Measurements from ENCODE around the gene EXOC3L4.
A peak's percentile ranks its signal among the peaks of the same experiment; 100 is the strongest.

DNA sequence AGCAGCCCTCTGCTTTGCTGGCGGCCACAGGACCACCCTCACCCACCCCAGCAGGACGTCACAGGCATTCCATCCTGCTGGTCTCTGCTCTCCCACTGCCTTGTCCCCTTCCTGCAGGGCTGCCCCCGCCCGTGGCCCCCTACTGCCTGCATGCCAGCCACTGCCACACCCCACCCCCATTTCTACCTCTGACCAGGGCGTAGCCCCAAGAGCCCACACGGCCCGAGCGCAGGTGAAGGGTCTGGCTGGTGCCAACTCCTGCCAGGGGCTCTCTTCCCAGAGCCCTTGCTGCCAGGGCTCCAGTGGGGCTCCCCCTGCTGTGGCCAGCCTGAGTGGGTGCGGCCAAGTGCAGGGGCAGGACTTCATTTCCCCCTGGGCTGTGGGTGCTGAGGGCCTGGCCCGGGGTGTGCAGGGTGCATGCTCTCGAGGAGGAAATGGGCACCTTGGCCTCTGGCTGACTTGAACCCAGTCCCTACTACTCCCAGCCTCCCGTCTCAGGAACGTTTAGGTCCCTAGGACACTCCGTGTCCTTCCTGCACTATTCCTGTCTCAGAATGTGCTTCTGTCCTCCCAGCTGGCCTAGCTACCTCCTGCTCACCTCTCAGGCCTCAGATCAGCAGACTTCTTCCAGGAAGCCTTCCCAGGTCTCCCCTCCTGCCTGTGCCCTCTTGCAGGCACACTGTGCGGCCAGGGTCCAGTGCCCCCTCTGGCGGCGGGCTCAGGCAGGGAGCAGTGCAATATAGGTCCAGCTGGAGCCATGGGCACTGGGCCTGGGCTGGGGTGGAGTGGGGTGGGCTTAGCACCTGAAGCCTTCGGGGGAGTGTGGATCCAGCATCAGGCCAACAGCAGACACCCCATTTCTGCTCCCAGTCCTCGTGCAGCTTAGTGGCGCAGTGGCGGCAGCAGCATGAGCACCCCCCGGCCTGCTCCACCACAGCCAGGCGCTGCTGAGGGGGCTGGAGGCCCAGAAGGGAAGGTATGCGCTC, 9.1 kb upstream of the EXOC3L4 start:
- TF ChIP-seq, protein P1, sequence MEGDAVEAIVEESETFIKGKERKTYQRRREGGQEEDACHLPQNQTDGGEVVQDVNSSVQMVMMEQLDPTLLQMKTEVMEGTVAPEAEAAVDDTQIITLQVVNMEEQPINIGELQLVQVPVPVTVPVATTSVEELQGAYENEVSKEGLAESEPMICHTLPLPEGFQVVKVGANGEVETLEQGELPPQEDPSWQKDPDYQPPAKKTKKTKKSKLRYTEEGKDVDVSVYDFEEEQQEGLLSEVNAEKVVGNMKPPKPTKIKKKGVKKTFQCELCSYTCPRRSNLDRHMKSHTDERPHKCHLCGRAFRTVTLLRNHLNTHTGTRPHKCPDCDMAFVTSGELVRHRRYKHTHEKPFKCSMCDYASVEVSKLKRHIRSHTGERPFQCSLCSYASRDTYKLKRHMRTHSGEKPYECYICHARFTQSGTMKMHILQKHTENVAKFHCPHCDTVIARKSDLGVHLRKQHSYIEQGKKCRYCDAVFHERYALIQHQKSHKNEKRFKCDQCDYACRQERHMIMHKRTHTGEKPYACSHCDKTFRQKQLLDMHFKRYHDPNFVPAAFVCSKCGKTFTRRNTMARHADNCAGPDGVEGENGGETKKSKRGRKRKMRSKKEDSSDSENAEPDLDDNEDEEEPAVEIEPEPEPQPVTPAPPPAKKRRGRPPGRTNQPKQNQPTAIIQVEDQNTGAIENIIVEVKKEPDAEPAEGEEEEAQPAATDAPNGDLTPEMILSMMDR (IDR thresholded peaks at IDR 0.05): peak; percentile 80
- TF ChIP-seq ZFX (IDR thresholded peaks at IDR 0.05; ENCODE audit: borderline replicate concordance): no peak
